ENCODE data around the gene NOVA1.
"Not testable (repeated sequence)": the region's sequence is repeated elsewhere in the genome, so short reads cannot be mapped to it uniquely, and the experiment has no call there.

NOVA1 gene

GRCh38 chr14:26597589-26598080 is at the start of gene NOVA1:
Gene NOVA1, minus strand, starts transcription at chr14:26598033. Its CDS starts 597 bp downstream, at chr14:26597436.
- DNase-seq = peak; percentile 58

GRCh38 chr14:26645057-26645456 is 47.2 kb upstream of the NOVA1 start:
- DNase-seq = peak; percentile 2

GRCh38 chr14:26636561-26636960 is 38.7 kb upstream of the NOVA1 start:
- DNase-seq = no peak

GRCh38 chr14:26634946-26635345 is 37.1 kb upstream of the NOVA1 start:
- DNase-seq = not testable (repeated sequence)

GRCh38 chr14:26626256-26626655 is 28.4 kb upstream of the NOVA1 start:
- no peak for DNase-seq

- no peak for DNase-seq
Observed at GRCh38 chr14:26622611-26623010, 24.8 kb upstream of the NOVA1 start.

GRCh38 chr14:26621807-26622560 is 24.2 kb upstream of the NOVA1 start:
- DNase-seq = peak; percentile 80

- DNase-seq = no peak
Observed at GRCh38 chr14:26621364-26621763, 23.5 kb upstream of the NOVA1 start.

- no peak for DNase-seq
Observed at GRCh38 chr14:26611259-26611658, 13.4 kb upstream of the NOVA1 start.

GRCh38 chr14:26606729-26607312 is 9.0 kb upstream of the NOVA1 start:
- peak; percentile 71 for DNase-seq

GRCh38 chr14:26605602-26606001 is 7.8 kb upstream of the NOVA1 start:
- peak; percentile 96 for DNase-seq

- no peak for DNase-seq
Observed at GRCh38 chr14:26602902-26603301, 5.1 kb upstream of the NOVA1 start.

GRCh38 chr14:26601856-26602255 is 4.0 kb upstream of the NOVA1 start:
- DNase-seq = no peak

GRCh38 chr14:26599291-26599690 is 1.5 kb upstream of the NOVA1 start:
- DNase-seq = peak; percentile 68

GRCh38 chr14:26598672-26599131 is 869 bp upstream of the NOVA1 start:
- peak; percentile 62 for DNase-seq

GRCh38 chr14:26598081-26598671 is 343 bp upstream of the NOVA1 start:
- peak; percentile 94 for DNase-seq

GRCh38 chr14:26597071-26597588 is 703 bp downstream of the NOVA1 start:
- peak; percentile 11 for DNase-seq

- peak; percentile 31 for DNase-seq
Observed at GRCh38 chr14:26596543-26597061, 1.2 kb downstream of the NOVA1 start.

GRCh38 chr14:26595926-26596542 is 1.8 kb downstream of the NOVA1 start:
- peak; percentile 75 for DNase-seq

- DNase-seq = no peak
Observed at GRCh38 chr14:26594756-26595545, 2.9 kb downstream of the NOVA1 start.

GRCh38 chr14:26594148-26594547 is 3.7 kb downstream of the NOVA1 start:
- peak; percentile 51 for DNase-seq

- no peak for DNase-seq
Observed at GRCh38 chr14:26593357-26593756, 4.5 kb downstream of the NOVA1 start.

Data from NCI-H82 (cell line).